AG10803 (cell line): Measurements from ENCODE around the gene HEBP1.

Experiments used
- DNase-seq: peaks from one replicate; pipeline ENCODE4 v3.0.0; 2010; ENCODE audit warnings: low read depth
- H3K4me3 ChIP-seq: 2 replicates; pipeline ENCODE4 v1.5.1; 2011; ENCODE audit warnings: mild to moderate bottlenecking, low read length, control low read depth
- TF ChIP-seq, protein P1 (sequence below): conservative IDR thresholded peaks from 2 replicates; pipeline ENCODE4 v1.5.1; 2011; ENCODE audit warnings: mild to moderate bottlenecking, low read length, control low read depth, inconsistent platforms

Gene HEBP1, protein sequence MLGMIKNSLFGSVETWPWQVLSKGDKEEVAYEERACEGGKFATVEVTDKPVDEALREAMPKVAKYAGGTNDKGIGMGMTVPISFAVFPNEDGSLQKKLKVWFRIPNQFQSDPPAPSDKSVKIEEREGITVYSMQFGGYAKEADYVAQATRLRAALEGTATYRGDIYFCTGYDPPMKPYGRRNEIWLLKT

DNA sequence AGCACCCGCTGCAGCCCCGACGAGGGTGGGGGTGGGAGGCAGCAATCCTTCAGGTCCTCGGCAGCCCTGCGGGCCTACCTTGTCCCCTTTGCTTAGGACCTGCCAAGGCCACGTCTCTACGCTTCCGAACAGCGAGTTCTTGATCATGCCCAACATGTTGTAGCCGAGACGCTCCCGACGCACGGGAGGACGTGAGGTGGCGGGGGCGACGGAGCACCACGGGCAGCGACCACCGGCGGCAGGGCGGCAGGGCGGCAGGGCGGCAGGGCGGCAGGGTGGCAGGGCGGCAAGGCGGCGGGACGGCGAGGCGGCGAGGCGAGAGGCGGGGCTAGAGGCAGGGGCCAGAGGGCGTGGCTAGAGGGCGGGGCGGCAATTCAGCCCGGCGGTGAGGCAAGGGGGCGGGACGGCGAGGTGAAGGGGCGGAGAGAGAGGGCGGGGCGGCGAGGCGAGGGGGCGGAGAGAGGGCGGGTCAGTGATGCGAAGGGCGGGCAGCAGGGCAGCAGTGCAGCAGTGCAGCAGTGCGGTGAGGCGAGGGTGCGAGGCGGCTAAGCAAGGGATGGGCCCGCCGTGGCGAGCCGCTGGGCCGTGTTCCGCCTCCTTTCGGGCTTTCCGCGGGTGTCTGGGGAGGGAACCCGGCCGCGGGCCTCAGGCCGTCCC, at the start of gene HEBP1:
Gene HEBP1, minus strand, starts transcription at position 307 of the 657 bp plus-strand sequence. Its CDS starts 151 bp downstream, at position 156.
- DNase-seq = peak; percentile 89
- TF ChIP-seq, protein P1, sequence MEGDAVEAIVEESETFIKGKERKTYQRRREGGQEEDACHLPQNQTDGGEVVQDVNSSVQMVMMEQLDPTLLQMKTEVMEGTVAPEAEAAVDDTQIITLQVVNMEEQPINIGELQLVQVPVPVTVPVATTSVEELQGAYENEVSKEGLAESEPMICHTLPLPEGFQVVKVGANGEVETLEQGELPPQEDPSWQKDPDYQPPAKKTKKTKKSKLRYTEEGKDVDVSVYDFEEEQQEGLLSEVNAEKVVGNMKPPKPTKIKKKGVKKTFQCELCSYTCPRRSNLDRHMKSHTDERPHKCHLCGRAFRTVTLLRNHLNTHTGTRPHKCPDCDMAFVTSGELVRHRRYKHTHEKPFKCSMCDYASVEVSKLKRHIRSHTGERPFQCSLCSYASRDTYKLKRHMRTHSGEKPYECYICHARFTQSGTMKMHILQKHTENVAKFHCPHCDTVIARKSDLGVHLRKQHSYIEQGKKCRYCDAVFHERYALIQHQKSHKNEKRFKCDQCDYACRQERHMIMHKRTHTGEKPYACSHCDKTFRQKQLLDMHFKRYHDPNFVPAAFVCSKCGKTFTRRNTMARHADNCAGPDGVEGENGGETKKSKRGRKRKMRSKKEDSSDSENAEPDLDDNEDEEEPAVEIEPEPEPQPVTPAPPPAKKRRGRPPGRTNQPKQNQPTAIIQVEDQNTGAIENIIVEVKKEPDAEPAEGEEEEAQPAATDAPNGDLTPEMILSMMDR = no peak
- H3K4me3 ChIP-seq = peak within 1 kb of the TSS; percentile 100

DNA sequence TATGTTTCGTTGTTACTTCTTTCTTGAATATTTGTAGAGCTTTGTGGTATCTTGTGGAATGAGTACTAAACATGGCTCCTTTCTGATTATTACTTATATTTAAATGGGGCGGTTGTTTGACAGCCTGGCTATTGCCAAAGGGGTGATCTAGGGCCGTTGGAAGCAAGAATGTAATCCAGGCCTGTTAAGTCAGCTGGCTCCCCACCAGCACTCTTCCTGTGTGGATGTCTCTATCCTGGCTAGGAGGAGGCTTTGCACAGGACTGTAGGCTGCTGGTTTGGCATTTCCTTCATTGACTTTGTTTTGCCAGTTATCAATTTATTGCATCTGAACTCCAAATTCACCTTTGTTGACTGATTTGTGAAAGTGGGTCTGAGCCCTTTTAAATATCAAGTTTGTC, 49.8 kb upstream of the HEBP1 start:
- TF ChIP-seq, protein P1 = no peak
- no peak overlapping the region for H3K4me3 ChIP-seq
- DNase-seq = peak; percentile 80

DNA sequence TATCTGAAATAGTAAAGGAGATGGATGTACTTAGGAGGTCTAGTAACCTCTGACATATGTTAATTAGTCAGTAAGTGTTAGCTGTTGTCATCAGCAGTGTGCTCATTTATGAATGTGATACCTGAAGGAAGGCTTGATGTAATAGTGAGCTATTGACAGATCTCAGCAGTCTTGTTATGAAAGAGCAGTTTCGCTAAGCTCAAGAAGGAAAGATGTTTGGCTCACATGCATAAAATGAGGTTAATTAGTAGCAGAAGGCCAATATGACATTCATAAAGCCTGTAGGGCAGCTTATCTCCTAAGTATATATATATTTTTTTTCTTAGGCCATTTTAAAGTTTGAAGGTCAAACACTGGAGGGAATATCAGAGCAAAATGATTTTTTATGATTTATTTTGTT, 46.9 kb upstream of the HEBP1 start:
- TF ChIP-seq, protein P1 = no peak
- no peak for DNase-seq
- no peak overlapping the region for H3K4me3 ChIP-seq

DNA sequence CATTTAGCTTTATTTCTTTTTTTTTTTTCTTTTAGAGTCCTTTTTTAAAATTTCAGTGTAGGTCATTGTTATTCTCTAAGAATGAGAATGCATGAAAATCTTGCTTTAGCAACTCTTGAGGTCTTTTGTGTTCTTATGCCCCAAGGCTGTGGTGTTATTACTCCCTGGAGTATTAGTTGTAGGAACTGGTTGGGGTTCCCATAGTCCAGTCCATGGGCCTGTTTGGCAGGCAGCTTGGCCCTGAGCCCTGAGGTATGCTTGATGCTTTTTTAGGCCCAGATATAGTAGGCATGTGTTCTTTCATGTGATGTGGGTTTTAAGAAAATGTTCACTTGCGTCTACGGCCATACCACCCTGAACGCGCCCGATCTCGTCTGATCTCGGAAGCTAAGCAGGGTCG, 45.8 kb upstream of the HEBP1 start:
- H3K4me3 ChIP-seq = no peak overlapping the region
- TF ChIP-seq, protein P1 = no peak
- DNase-seq = no peak

DNA sequence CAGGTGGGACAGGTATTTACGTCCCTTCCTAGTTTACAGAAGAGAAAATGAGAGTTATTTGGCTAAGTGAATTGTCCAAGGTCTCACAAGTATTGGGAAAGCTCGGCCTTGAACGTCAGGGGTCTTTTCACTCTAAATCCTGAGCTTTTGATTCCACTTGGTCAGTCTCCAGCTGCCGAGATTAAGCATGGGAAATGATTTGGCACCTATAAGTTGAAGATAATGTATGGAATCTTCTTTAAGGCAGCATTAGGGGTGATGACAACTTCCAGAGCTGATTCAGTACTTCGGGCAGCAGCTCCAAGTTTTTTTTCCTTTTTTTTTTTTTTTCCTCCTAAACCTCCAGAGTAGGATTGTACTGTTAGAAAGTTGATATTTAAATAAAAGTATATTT, 44.8 kb upstream of the HEBP1 start:
- DNase-seq = no peak
- H3K4me3 ChIP-seq = peak overlapping the region; percentile 92
- TF ChIP-seq, protein P1 = no peak

DNA sequence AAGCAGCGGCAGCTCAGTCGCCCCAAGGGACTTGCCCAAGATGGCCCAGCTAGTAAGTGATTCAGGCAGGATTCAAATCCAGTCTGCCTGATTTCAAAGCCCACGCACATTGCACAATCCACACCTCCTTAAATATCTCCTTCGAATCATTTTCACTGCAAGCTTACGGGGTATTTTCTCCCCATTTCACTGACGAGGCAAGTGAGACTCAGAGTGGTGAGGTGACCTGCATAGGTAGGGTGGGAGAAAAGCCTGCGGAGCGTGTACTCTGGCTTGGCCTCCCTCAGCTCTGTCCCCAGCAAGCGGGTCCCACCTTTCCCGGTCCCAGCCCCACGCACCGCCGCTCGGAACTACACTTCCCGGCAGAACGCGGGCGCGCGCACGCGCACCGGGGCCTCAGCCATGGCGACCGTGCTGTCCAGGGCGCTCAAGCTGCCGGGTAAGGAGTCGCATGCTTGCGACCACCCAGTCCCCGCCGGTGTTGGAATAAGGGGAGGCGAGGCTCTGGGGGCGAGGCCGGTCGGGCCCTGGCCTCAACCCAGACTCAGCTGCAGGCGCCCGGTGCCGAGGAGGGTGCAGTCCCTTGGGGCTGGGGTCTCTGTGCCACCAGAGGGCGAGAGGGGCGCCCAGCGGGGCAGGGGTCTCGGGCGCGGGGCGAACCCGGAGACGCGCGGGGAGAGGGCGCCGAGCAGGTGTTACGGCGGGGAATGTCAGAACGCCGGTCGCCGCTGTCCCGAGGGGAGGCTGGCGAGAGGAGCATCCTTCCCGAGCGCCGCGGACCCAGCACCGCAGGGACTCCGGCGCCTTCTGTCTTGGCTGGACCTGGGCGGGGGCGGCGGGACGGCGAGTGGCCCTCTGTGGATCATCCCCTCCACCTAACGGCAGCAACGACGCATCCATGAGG, 44.2 kb upstream of the HEBP1 start, which contains the start of gene FAM234B:
Gene FAM234B, plus strand, starts transcription at position 380 of the 904 bp plus-strand sequence. Its CDS starts 23 bp downstream, at position 403.
- peak within 1 kb of the TSS; percentile 92 for H3K4me3 ChIP-seq
- TF ChIP-seq, protein P1 = peak; percentile 11
- peak; percentile 58 for DNase-seq
